HG02884 (cell line): Measurements from ENCODE around the gene SLC35A4.
"Not testable (repeated sequence)": the region's sequence is repeated elsewhere in the genome, so short reads cannot be mapped to it uniquely, and the experiment has no call there.

Experiments
- ATAC-seq: cut with Tn5 transposase; IDR thresholded peaks from one replicate; pipeline ENCODE4 v1.9.1; 2021; ENCODE audit warnings: mild to moderate bottlenecking, moderate library complexity; ENCODE audit not compliant: unreplicated experiment

SLC35A4 gene

DNA sequence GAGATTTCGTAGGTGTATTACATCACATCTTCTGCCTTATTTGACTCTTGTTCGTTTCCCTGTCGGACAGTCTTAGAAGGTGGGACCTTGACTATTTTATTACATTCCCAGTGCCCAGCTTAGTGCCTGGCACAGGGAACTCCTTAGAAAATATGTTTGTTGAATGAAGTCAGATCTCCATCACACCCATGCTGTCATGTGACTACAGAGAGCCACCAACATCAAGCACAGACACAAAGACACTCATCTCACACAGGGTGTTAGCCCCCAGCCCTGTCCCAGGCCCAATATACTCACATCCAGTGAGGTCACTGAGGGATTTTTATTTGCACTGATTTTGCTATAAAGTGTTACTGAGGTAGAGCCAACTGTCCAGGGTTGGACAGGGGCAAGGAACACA lies 6.7 kb upstream of the SLC35A4 start:
- no peak for ATAC-seq

DNA sequence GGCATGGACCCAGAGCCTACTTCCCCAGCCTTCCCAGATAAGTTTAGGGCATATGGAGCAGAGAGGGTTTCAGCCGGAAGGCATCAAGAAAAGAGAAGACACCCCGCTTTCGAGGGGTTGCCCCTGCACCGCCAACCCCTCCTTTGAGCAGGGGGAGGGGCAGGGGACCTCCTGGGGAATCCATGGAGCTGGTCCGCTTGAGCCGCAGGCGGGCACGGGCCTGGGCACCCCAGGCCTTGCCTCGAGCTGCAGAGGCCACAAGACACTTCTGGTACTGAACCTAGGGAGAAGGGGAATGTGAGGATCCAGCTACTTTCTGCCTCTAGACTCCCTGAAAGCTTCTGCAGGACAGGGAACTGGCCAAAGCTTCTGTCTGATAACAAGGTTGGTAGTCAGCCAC lies 6.1 kb upstream of the SLC35A4 start:
- no peak for ATAC-seq

DNA sequence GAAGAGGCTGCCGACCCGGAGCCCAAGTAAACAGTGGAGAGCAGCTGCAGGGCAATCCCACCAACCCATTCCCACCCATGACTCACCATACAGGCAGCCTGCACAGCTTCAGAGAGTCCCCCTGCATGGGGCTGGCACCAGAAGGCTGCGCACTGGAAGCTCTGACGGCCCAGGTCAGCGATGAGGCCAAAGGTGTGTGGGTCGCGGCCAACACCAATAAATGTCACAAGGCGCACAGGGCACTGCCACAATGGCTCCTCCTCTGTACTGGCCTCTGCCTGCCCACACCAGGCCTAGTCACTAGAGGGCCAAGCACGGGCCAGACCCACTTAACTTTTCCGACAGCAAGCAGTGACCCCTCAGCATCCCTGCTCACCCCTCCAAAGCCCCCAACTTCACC lies 4.4 kb upstream of the SLC35A4 start:
- ATAC-seq: no peak

DNA sequence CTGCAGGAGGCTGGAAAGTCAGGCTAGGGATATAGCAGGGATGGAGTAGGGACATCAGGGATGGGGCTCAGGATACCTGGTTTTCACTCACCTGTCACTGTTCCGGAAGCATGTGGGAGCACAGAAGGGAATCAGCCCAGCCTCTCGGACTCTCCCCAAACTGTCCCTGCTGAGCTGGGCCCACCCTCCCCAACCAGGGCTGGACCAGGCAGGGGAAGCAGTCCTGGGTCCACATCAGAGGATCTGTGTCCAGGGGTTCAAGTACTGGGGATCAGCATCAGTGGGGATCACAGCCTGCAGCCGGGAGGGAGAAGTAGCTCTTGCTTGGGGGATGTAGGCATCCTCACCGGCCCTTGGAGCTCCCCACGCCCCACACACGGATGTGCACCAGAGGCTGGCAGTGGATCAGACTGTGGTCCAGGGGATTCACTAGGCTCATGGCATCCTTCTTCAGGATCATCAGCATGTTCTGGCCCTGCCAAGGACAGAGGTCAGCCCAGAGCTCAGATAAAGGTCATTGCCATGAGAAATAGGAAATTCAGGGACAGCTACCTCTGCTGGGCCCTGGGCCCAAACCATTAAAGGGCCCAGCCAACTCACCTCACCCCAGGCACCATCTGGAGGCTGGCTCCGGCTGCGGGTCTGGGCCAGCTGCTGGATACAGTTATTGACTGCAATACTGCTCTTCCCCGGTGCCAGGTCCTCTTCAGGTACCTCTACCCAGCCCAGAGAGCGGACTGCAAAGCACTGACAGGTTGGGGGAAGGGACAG lies 2.7 kb upstream of the SLC35A4 start:
- ATAC-seq: no peak

DNA sequence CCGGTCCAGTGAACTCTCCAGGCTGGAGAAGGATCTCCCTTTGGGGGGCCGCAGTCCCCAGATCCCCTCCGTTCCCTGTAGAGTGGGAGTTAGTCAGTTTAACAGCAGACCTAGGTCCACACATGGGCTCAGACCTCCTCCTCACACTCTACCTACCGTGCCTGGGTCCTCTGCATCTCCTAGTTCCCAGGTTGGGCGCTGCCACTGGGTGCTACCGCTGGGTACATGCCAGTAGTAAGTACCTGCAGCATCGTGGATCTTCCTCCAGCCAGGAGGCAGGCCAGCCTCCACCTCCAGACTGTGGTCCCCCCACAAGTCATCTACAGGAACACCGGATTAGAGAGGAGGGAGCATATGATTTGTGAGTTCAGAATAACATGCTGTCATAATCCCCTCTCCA lies 1.0 kb upstream of the SLC35A4 start:
- ATAC-seq: no peak

DNA sequence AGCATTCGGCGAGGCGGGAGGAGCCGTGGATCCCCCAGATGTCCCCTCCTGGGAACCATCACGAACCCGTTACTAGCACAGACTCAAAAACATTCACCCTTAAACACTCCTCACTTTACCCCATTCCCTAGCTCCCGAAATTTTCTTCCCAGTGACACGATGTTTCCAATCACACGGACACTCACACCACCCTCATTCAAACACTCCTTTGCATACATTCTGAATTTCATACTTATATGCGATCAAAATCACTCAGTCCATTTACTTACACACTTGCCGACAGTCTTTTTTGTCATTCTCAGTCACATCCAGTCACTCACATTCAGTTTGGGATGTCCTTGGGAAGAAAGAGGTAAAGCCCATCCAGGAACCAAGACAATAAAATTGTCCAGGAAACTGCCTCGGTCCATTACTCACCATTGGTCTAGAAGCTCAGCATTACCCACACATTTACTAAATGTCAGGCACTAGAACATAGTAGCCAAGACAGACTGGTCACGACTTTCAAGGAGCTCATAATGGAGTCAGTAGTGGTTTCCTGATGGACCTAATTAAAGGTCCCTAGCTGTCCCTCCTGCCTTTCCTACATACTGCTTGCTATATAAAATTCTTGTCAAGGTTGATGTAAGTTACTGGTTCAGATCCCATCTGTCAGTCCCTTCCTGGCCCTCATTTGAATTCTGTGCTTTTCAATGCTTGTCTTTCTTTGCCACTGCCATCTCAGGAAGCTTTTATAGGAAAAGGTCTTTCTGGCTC lies 574 bp downstream of the SLC35A4 start:
- ATAC-seq: peak; percentile 2

DNA sequence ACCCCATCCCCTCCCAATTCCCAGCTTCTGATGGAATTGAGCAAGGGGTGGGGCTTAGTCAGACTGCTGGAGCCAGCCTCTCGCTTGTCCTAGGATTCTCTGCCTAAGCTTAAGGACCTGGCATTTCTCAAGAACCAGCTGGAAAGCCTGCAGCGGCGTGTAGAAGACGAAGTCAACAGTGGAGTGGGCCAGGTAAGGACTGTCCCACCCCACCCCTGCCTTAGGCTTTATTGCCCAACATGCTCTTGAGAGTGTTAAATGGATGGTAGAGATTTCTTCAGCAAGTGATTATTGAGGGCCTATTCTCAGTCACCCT lies 1.1 kb downstream of the SLC35A4 start:
- ATAC-seq: no peak

DNA sequence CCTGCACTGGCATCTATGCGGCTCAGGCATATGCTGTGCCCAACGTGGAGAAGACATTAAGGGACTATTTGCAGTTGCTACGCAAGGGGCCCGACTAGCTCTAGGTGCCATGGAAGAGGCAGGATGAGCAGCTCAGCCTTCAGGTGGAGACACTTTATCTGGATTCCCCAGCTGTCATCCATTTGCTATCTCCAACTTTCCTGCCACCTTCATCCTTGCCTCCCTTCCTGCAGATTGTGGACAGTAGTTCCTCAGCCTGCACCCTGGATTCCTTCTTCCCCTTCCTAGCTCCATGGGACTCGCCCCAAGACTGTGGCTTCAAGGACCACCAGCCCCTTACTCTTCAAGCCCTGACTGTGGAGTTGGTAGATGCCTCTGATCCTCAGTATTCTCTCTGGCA lies 2.0 kb downstream of the SLC35A4 start:
- no peak for ATAC-seq

DNA sequence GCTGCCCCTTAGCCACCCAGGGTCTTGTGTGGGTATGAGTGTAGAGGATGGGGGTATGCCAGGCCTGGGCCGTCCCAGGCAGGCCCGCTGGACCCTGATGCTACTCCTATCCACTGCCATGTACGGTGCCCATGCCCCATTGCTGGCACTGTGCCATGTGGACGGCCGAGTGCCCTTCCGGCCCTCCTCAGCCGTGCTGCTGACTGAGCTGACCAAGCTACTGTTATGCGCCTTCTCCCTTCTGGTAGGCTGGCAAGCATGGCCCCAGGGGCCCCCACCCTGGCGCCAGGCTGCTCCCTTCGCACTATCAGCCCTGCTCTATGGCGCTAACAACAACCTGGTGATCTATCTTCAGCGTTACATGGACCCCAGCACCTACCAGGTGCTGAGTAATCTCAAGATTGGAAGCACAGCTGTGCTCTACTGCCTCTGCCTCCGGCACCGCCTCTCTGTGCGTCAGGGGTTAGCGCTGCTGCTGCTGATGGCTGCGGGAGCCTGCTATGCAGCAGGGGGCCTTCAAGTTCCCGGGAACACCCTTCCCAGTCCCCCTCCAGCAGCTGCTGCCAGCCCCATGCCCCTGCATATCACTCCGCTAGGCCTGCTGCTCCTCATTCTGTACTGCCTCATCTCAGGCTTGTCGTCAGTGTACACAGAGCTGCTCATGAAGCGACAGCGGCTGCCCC lies 2.6 kb downstream of the SLC35A4 start:
- no peak for ATAC-seq

DNA sequence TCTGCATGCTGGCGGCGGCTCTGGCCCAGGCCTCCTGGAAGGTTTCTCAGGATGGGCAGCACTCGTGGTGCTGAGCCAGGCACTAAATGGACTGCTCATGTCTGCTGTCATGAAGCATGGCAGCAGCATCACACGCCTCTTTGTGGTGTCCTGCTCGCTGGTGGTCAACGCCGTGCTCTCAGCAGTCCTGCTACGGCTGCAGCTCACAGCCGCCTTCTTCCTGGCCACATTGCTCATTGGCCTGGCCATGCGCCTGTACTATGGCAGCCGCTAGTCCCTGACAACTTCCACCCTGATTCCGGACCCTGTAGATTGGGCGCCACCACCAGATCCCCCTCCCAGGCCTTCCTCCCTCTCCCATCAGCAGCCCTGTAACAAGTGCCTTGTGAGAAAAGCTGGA lies 3.2 kb downstream of the SLC35A4 start:
- no peak for ATAC-seq

DNA sequence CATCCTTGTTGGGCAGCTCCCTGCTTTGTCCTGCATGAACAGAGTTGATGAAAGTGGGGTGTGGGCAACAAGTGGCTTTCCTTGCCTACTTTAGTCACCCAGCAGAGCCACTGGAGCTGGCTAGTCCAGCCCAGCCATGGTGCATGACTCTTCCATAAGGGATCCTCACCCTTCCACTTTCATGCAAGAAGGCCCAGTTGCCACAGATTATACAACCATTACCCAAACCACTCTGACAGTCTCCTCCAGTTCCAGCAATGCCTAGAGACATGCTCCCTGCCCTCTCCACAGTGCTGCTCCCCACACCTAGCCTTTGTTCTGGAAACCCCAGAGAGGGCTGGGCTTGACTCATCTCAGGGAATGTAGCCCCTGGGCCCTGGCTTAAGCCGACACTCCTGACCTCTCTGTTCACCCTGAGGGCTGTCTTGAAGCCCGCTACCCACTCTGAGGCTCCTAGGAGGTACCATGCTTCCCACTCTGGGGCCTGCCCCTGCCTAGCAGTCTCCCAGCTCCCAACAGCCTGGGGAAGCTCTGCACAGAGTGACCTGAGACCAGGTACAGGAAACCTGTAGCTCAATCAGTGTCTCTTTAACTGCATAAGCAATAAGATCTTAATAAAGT lies 3.9 kb downstream of the SLC35A4 start:
- no peak for ATAC-seq

DNA sequence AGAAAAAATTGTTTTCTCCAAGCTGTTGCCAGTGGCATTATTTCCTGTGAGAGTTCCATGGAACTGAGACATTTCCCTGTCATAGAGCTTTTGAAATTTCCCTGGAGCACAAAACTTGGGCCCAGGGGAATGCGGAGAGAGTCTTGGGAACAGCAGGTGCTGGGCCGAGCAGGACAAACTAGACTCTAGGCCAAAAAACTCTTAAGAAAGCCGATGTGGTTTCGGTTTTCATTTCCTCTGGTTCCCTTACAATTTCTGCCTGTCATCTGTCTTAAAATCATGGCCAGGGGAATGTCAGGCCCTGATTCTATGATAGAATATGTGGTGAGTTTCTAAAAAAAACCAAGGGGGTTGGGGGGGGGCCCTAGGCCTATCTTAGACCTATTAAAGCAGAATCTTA lies 4.6 kb downstream of the SLC35A4 start:
- ATAC-seq: no peak

DNA sequence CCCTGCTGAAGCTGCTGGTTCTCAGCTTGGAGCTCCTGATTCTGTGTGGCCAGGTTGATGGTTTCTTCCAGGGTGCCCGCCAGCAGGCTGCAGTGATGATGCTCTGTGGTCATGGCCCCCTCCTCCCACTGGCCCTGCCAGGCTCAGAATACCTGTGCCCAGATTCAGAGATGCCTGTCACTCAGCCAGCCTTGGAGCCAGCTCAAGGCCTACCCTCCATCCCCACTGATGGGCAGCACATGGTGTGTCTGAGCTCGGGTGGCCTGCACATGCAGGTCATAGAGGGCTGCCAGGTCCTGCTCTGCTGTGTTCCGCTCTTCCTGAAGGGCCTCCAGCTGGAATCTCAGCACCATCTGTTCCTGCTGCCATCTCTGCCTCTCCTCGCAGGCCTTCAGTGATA lies 5.4 kb downstream of the SLC35A4 start:
- no peak for ATAC-seq

DNA sequence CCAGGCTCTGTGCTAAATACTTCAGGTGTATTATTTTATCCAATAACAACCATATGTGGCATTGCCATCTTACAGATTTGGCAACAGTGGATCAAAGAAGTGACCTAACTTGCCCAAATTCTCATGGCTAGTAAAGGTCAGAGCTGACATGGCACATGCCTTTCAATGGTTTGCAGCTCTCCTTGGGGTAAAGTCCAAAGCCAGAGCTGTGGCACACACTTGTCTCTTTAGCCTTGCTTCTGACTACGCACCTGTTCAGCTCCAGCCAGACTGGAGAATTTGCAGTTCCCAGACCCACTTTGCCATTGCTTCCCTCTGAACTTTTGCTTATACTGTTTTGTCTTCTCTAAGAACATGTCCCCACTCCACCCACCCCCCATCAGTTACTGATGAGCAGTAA lies 5.9 kb downstream of the SLC35A4 start:
- no peak for ATAC-seq

DNA sequence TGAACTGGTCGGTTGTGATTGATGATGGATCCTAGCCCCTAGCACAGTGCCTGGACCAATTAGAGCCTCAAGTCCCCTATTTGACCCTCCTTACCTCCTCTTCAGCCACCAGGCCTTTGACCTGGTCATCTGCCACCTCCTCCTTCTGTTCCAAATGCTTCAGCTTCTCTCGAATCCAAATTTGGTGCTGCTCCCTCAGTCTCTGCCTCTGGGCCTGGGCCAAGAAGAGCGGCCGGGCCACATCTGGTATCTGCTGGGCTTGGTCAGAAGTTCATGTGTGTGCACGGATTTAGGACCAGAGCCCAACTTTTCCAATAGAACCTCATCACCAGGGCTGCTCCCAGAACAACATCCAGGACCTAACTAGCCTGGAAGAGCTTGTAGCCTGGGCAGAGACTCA lies 6.5 kb downstream of the SLC35A4 start:
- ATAC-seq: no peak

DNA sequence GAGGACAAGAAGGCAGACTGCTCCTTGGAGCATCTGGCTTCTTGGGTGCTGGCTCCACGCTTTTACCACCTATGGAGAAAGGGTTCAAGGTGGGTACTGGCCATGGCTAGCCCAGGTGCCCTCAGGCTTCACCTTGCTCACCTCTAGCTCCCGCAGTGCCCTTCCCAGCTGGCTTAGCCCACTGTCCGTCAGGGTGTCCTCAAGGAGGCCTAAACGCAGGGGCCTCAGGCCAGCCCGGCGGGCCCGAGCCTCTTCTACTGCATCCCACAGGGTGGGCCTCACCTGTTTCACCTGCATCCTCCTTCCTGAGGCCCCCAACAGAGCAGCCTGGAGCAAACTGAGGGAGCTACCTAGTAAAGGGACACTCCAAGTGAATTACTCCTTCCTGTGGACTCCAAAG lies 9.1 kb downstream of the SLC35A4 start:
- ATAC-seq: no peak

DNA sequence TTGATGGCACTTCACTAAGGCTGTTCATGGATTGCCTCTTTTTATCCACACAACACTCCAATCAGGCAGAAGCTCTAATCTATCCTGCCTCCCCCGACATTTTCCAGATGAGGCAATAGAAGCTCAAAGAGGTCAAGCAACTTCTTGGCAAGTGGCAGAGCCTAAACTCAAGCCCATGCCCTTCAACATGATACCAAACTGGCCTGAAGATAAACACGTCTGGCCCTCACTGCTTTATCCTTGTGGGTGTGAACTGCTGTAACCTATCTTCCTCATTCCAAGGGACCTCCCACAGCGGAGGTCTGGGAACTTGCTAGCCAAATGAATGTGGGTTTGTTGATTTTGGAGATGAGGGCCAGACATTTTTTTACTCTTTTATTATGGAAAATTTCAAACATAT lies 9.5 kb downstream of the SLC35A4 start:
- no peak for ATAC-seq

DNA sequence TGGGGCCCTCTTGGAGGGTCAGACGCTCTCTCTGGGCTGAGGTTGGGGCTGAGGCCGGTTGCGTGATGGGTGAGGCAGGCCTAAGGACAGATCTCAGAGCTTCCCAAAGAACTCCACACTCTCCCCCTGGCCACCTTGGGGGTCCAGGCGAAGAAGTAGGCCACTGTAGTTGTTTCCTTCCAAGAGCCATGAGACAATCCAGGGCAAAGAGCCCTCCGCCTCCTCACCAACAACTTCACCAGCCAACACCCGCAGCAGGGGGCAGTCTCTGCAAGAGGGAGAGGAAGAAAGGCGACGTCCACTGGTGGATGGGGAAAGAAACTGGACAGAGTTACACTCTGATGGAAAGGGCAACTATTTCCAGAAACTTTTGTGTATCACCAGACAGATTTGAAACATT lies 10.7 kb downstream of the SLC35A4 start:
- no peak for ATAC-seq

DNA sequence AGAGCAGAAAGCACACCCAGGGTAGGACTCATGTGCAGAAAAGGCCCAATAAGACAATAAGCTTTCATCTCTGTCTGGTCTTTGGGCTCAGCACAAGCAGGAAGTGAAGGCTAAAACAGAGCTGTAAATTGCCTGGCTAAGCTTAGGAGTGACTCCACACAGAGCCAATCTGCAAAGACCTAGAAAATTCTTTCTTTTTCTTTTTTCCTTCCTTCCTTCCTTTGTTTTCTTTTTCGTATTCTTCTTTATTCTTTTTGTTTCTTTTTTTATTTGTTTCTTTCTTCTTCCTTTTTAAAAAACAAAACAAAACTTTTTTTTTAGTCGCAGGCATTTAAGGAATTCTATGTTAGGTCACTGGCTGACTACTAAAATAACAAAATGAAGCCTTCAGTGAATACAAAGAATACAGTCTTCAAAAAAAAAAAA lies 12.2 kb downstream of the SLC35A4 start:
- no peak for ATAC-seq

DNA sequence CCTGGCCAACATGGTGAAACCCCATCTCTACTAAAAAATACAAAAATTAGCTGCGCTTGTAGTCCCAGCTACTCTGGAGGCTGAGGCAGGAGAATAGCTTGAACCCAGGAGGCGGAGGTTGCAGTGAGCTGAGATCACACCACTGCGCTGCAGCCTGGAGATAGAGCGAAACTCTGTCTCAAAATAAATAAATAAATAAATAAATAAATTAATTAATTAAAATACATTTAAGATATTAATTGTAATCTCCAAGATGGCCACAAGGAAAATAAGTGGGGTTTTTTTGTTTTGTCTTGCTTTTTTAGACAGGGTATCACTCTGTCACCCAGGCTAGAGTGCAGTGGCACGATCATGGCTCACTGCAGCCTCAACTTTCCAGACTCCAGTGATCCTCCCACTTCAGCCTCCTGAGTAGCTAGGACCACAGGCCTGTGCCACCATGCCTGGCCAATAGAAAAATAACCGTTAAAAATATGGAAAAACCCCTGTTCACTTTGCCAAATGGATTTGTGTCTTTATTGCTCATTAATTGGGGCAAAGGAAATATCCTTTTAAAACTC lies 14.6 kb downstream of the SLC35A4 start:
- ATAC-seq: not testable (repeated sequence)

DNA sequence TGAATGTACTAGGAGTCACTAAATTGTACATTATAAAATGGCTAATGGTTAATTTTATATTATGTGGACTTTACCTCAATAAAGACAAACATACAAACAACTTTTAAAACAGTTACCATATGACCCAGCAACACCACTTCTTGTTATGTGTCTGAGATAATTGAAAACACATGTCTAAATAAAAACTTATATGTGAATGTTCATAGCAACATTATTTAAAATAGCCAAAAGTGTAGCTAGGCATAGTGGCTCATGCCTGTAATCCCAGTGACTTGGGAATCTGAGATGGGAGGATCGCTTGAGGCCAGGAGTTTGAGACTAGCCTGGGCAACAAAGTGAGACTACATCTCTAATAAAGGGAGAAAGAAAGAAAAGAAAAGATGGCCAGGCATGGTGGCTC lies 22.9 kb downstream of the SLC35A4 start:
- no peak for ATAC-seq
